CD14-positive monocyte (primary cell): ENCODE measurements around the gene KCTD16. TPM values are rescaled to one million over a fixed set of nuclear protein-coding genes. Genes with fewer than 3 reads are reported as not detected.

Source experiments
- DNase-seq, 3 donors: peaks; one replicate each; pipeline ENCODE4 v3.0.0-alpha.2; 2011 to 2022
- H2AFZ ChIP-seq: 2 replicates; pipeline ENCODE4 v1.6.0; 2012; ENCODE audit warnings: mild to moderate bottlenecking, low read depth, low read length, inconsistent platforms; ENCODE audit not compliant: insufficient read depth, poor library complexity, severe bottlenecking
- H3K27ac ChIP-seq, 2 donors: 1 replicate in 1 of 2; 2 replicates in 1 of 2; pipeline ENCODE4 v1.5.1; 2012 to 2013; ENCODE audit warnings: low read length in 2 of 2, control low read depth in 1 of 2, inconsistent platforms in 1 of 2, low read depth in 1 of 2, mild to moderate bottlenecking in 1 of 2
- H3K27me3 ChIP-seq, 2 donors: one replicate each; pipeline versions ENCODE4 v1.6.0 to v1.6.1; 2011 to 2013; ENCODE audit warnings: low read length in 2 of 2; ENCODE audit not compliant: control insufficient read depth in 2 of 2, insufficient read depth in 2 of 2
- H3K36me3 ChIP-seq, 2 donors: replicated peaks in 1 of 2; 1 replicate in 1 of 2; 2 replicates in 1 of 2; pipeline versions ENCODE4 v1.5.1 to v1.6.1; 2012 to 2013; ENCODE audit warnings: low read length in 2 of 2, control low read depth in 1 of 2, inconsistent platforms in 1 of 2, mild to moderate bottlenecking in 1 of 2; ENCODE audit not compliant: insufficient read depth in 2 of 2, control insufficient read depth in 1 of 2
- H3K4me1 ChIP-seq, 2 donors: 1 replicate in 1 of 2; 2 replicates in 1 of 2; pipeline versions ENCODE4 v1.5.1 to v1.6.1; 2012 to 2013; ENCODE audit warnings: low read length in 2 of 2, control low read depth in 1 of 2, inconsistent platforms in 1 of 2, mild to moderate bottlenecking in 1 of 2, moderate library complexity in 1 of 2; ENCODE audit not compliant: insufficient read depth in 2 of 2, control insufficient read depth in 1 of 2
- H3K4me2 ChIP-seq: replicated peaks from 2 replicates; pipeline ENCODE3; 2012; ENCODE audit warnings: low read length, moderate library complexity, mild to moderate bottlenecking; ENCODE audit not compliant: poor library complexity, severe bottlenecking; ENCODE audit errors: extremely low read depth
- H3K4me3 ChIP-seq, 3 experiments: fragments of 200-600 bp in 1 of 3; sonication (generic) in 1 of 3; replicated peaks in 1 of 3; 1 replicate in 2 of 3; 2 replicates in 1 of 3; pipeline ENCODE4 v1.5.1; 2011 to 2013; ENCODE audit warnings: low read length in 3 of 3, mild to moderate bottlenecking in 3 of 3, control low read depth in 2 of 3, low read depth in 2 of 3, inconsistent platforms in 1 of 3, moderate library complexity in 1 of 3
- H3K79me2 ChIP-seq: 2 replicates; pipeline ENCODE4 v1.6.0; 2012; ENCODE audit warnings: mild to moderate bottlenecking, control low read depth, inconsistent platforms, low read length, moderate library complexity; ENCODE audit not compliant: insufficient read depth
- H3K9ac ChIP-seq: 2 replicates; pipeline ENCODE4 v1.6.0; 2017; ENCODE audit warnings: low read length, mild to moderate bottlenecking; ENCODE audit not compliant: insufficient read depth, poor library complexity, severe bottlenecking
- H3K9me3 ChIP-seq, 2 donors: replicated peaks in 1 of 2; 1 replicate in 1 of 2; 2 replicates in 1 of 2; pipeline versions ENCODE4 v1.5.1 to v1.6.1; 2012 to 2013; ENCODE audit warnings: low read length in 2 of 2, control low read depth in 1 of 2; ENCODE audit not compliant: control insufficient read depth in 1 of 2, insufficient read depth in 1 of 2
- H4K20me1 ChIP-seq: 2 replicates; pipeline ENCODE4 v1.6.0; 2012; ENCODE audit warnings: mild to moderate bottlenecking, low read length, control low read depth, moderate library complexity; ENCODE audit not compliant: insufficient read depth
- H3K27ac Mint-ChIP-seq, 7 donors: one replicate each; pipeline ENCODE4 v1.8.0; 2020; ENCODE audit warnings: mild to moderate bottlenecking in 7 of 7, mixed read lengths in 7 of 7, moderate library complexity in 6 of 7, inconsistent platforms in 2 of 7
- H3K27me3 Mint-ChIP-seq, 3 donors: one replicate each; pipeline ENCODE4 v1.8.0; 2021 to 2022; ENCODE audit warnings: low read depth in 3 of 3, mild to moderate bottlenecking in 3 of 3, mixed read lengths in 3 of 3, moderate library complexity in 3 of 3, inconsistent platforms in 1 of 3
- H3K36me3 Mint-ChIP-seq, 2 donors: one replicate each; pipeline ENCODE4 v1.8.0; 2020; ENCODE audit warnings: mixed read lengths in 2 of 2, inconsistent platforms in 1 of 2, mild to moderate bottlenecking in 1 of 2
- H3K4me1 Mint-ChIP-seq: one replicate; pipeline ENCODE4 v1.8.0; 2020; ENCODE audit warnings: mild to moderate bottlenecking, mixed read lengths
- H3K4me3 Mint-ChIP-seq, 2 donors: one replicate each; pipeline ENCODE4 v1.8.0; 2020; ENCODE audit warnings: mild to moderate bottlenecking in 2 of 2, mixed read lengths in 2 of 2, moderate library complexity in 1 of 2
- H3K9me3 Mint-ChIP-seq, 7 donors: one replicate each; pipeline ENCODE4 v1.8.0; 2020 to 2022; ENCODE audit warnings: mixed read lengths in 7 of 7, mild to moderate bottlenecking in 6 of 7, moderate library complexity in 6 of 7, inconsistent platforms in 2 of 7
- intact Hi-C, 2 donors: fragments of 100-400 bp; cut with micrococcal nuclease; formaldehyde crosslinking; loops; one replicate each; pipeline versions ENCODE4 v1.15.0 to v1.15.1; 2023
- polyA plus RNA-seq, 3 donors: library from polyadenylated mRNA; depleted of rRNA in 1 of 3; unstranded in 2 of 3; stranded (reverse) in 1 of 3; fragments of 300-500 nt in 2 of 3; fragments of >200 nt in 1 of 3; fragmentation: Illumina TruSeq in 2 of 3; gene quantifications; 1 replicate in 2 of 3; 2 replicates in 1 of 3; pipeline ENCODE4 v1.2.3, GENCODE V29; 2012 to 2021
- TF ChIP-seq, protein P1 (sequence below): fragments of 200-600 bp; IDR thresholded peaks from one replicate; pipeline ENCODE4 v1.8.0; 2022; ENCODE audit warnings: antibody characterized with exemption, mild to moderate bottlenecking

The KCTD16 gene
- polyA plus RNA-seq, 3 donors: not detected

GRCh38 chr5:144292029-144292428 lies 121.4 kb downstream of the KCTD16 start:
- H3K27ac Mint-ChIP-seq: no peak overlapping the region
- H3K4me2 ChIP-seq: no peak overlapping the region
- H3K27ac ChIP-seq: no peak overlapping the region
- no peak overlapping the region for H2AFZ ChIP-seq
- no peak overlapping the region for H3K9ac ChIP-seq
- H3K4me3 Mint-ChIP-seq: no peak overlapping the region
- H3K4me3 ChIP-seq: no peak overlapping the region
- H4K20me1 ChIP-seq: no peaks in the 10 kb centered on the region
- H3K36me3 ChIP-seq: no peaks in the 10 kb centered on the region
- TF ChIP-seq, protein P1, sequence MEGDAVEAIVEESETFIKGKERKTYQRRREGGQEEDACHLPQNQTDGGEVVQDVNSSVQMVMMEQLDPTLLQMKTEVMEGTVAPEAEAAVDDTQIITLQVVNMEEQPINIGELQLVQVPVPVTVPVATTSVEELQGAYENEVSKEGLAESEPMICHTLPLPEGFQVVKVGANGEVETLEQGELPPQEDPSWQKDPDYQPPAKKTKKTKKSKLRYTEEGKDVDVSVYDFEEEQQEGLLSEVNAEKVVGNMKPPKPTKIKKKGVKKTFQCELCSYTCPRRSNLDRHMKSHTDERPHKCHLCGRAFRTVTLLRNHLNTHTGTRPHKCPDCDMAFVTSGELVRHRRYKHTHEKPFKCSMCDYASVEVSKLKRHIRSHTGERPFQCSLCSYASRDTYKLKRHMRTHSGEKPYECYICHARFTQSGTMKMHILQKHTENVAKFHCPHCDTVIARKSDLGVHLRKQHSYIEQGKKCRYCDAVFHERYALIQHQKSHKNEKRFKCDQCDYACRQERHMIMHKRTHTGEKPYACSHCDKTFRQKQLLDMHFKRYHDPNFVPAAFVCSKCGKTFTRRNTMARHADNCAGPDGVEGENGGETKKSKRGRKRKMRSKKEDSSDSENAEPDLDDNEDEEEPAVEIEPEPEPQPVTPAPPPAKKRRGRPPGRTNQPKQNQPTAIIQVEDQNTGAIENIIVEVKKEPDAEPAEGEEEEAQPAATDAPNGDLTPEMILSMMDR: no peak
- no peaks in the 10 kb centered on the region for H3K4me1 ChIP-seq
- intact Hi-C loops: no loop called here
- peaks cover 0 to 5% (median 0%) of the 10 kb centered on the region in 7 donors for H3K9me3 Mint-ChIP-seq
- no peaks in the 10 kb centered on the region for H3K4me1 Mint-ChIP-seq
- H3K27me3 Mint-ChIP-seq: peaks cover 0 to 2% (median 0%) of the 10 kb centered on the region in 3 donors
- H3K36me3 Mint-ChIP-seq: no peaks in the 10 kb centered on the region
- H3K79me2 ChIP-seq: no peaks in the 10 kb centered on the region
- no peaks in the 10 kb centered on the region for H3K9me3 ChIP-seq
- DNase-seq: no peak
- H3K27me3 ChIP-seq: no peaks in the 10 kb centered on the region

DNA sequence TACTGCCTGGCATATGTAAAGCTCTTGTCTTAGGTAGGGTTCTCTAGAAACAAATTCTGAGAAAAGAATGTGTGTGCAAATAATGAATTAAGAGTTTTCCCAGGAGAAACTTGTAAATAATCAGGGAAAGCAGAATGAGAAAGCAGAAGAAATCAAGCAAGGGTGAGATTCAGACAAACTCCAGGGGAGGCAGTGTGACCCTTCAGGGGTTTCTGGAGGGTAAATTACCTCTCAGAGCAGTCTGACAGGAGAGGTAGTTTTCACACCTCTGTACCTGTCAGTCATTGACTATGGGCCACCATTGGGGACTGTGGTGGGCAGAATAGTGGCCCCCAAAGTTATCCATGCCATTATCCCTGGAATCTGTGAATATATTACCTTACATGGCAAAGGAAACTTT lies 124.6 kb downstream of the KCTD16 start:
- Histone ChIP-seq H3K27ac (no peak overlapping the region), H3K27me3 (no peaks in the 10 kb centered on the region), H3K36me3 (no peaks in the 10 kb centered on the region), H3K4me2 (no peak overlapping the region), H3K9ac (no peak overlapping the region), H3K4me1 (no peaks in the 10 kb centered on the region), H3K4me3 (no peak overlapping the region), H3K9me3 (peaks cover 0 to 2% of the 10 kb centered on the region in 2 donors), H3K79me2 (no peaks in the 10 kb centered on the region), H2AFZ (no peak overlapping the region), H4K20me1 (no peaks in the 10 kb centered on the region)
- no peak overlapping the region for H3K4me3 Mint-ChIP-seq
- TF ChIP-seq, protein P1: no peak
- H3K9me3 Mint-ChIP-seq: peaks cover 0 to 5% (median 2%) of the 10 kb centered on the region in 7 donors
- H3K4me1 Mint-ChIP-seq: no peaks in the 10 kb centered on the region
- no peak overlapping the region for H3K27ac Mint-ChIP-seq
- intact Hi-C loops: no loop called here
- no peak for DNase-seq
- H3K27me3 Mint-ChIP-seq: peaks cover 0 to 2% (median 0%) of the 10 kb centered on the region in 3 donors
- H3K36me3 Mint-ChIP-seq: no peaks in the 10 kb centered on the region
